ENCODE data around the gene INPP5F. TPM values are rescaled to one million over a fixed set of nuclear protein-coding genes. Genes with fewer than 3 reads are reported as not detected.

INPP5F gene
- total RNA-seq, 1 donor from 2014 or later, result 46.1 TPM

- Mint-ChIP-seq H3K4me1 (ENCODE audit: low read depth) (peaks cover 15% of the 10 kb centered on the region), H3K27ac (peak overlapping the region; percentile 34), H3K4me3 (ENCODE audit: low read depth) (no peak overlapping the region), H3K27me3 (peaks cover 12% of the 10 kb centered on the region), H3K9me3 (ENCODE audit: low read depth) (no peaks in the 10 kb centered on the region), H3K36me3 (ENCODE audit: insufficient read depth) (no peaks in the 10 kb centered on the region)
- no peak for DNase-seq (ENCODE audit: low spot score, unreplicated experiment)
- TF ChIP-seq CTCF (IDR thresholded peaks at IDR 0.05; ENCODE audit: unreplicated experiment), result no peak
Observed at GRCh38 chr10:119689016-119689580, 36.8 kb upstream of the INPP5F start.

GRCh38 chr10:119691726-119692125, 34.1 kb upstream of the INPP5F start:
- Mint-ChIP-seq H3K27ac (no peak overlapping the region), H3K36me3 (ENCODE audit: insufficient read depth) (no peaks in the 10 kb centered on the region), H3K27me3 (peaks cover 14% of the 10 kb centered on the region), H3K4me1 (ENCODE audit: low read depth) (peaks cover 15% of the 10 kb centered on the region), H3K4me3 (ENCODE audit: low read depth) (no peak overlapping the region), H3K9me3 (ENCODE audit: low read depth) (no peaks in the 10 kb centered on the region)
- no peak for DNase-seq (ENCODE audit: low spot score, unreplicated experiment)
- TF ChIP-seq CTCF (IDR thresholded peaks at IDR 0.05; ENCODE audit: unreplicated experiment), result no peak

GRCh38 chr10:119693262-119693957, 32.4 kb upstream of the INPP5F start:
- H3K36me3 Mint-ChIP-seq (ENCODE audit: insufficient read depth), result no peaks in the 10 kb centered on the region
- H3K4me1 Mint-ChIP-seq (ENCODE audit: low read depth), result peaks cover 4% of the 10 kb centered on the region
- H3K4me3 Mint-ChIP-seq (ENCODE audit: low read depth), result no peak overlapping the region
- no peak overlapping the region for H3K27ac Mint-ChIP-seq
- TF ChIP-seq CTCF (IDR thresholded peaks at IDR 0.05; ENCODE audit: unreplicated experiment), result no peak
- no peak for DNase-seq (ENCODE audit: low spot score, unreplicated experiment)
- H3K9me3 Mint-ChIP-seq (ENCODE audit: low read depth), result no peaks in the 10 kb centered on the region
- peaks cover 14% of the 10 kb centered on the region for H3K27me3 Mint-ChIP-seq

- no peak for TF ChIP-seq CTCF (IDR thresholded peaks at IDR 0.05; ENCODE audit: unreplicated experiment)
- Mint-ChIP-seq H3K27me3 (peaks cover 11% of the 10 kb centered on the region), H3K27ac (no peak overlapping the region), H3K36me3 (ENCODE audit: insufficient read depth) (no peaks in the 10 kb centered on the region), H3K4me3 (ENCODE audit: low read depth) (no peak overlapping the region), H3K4me1 (ENCODE audit: low read depth) (no peaks in the 10 kb centered on the region), H3K9me3 (ENCODE audit: low read depth) (no peaks in the 10 kb centered on the region)
- DNase-seq (ENCODE audit: low spot score, unreplicated experiment), result no peak
Observed at GRCh38 chr10:119694608-119695007, 31.2 kb upstream of the INPP5F start.

DNA sequence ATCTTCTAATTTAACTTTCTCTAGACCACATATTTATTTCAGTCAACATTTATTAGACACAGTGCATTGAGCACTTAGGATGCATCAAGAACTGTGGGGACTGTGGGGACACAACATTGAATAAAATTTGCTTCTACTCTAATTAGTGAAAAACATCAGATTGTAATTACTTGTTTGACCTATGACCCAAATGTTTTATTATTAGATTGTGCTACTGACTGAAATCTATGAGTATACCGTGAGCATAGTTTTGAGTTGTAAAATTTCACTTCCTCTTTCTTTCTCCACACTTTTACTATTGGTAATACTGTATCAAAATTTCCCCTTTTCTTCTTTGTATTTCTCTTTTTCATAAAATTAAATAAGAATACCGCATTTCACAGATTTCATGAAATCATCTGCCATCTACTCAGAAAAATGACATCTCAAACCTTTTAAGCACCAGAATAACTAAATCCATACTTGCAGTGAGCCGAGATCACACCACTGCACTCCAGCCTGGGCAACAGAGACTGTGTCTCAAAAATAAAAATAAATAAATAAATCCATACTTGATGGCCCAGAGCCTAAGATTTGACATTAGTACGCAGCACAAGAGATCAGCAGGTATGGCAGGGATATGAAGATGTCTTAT, 25.4 kb upstream of the INPP5F start:
- Mint-ChIP-seq H3K27me3 (peaks cover 8% of the 10 kb centered on the region), H3K9me3 (ENCODE audit: low read depth) (no peaks in the 10 kb centered on the region), H3K36me3 (ENCODE audit: insufficient read depth) (no peaks in the 10 kb centered on the region), H3K4me3 (ENCODE audit: low read depth) (no peak overlapping the region), H3K27ac (no peak overlapping the region), H3K4me1 (ENCODE audit: low read depth) (no peaks in the 10 kb centered on the region)
- TF ChIP-seq CTCF (IDR thresholded peaks at IDR 0.05; ENCODE audit: unreplicated experiment), result no peak
- no peak for DNase-seq (ENCODE audit: low spot score, unreplicated experiment)

Measured in progenitor cell of endocrine pancreas (in vitro differentiated cells).